Kidney (tissue), 14 donors: ENCODE results near the gene TSFM. TPM values are rescaled to one million over a fixed set of nuclear protein-coding genes. Genes with fewer than 3 reads are reported as not detected.
A peak's percentile ranks its signal among the peaks of the same experiment; 100 is the strongest.

Source experiments
- DNase-seq, 5 donors: peaks; one replicate each; pipeline ENCODE4 v3.0.0-alpha.2; 2013 to 2020
- FAIRE-seq: peaks from 2 replicates; lab custom pipeline; 2012; peaks lifted over from hg19 to GRCh38; lab: Jason Lieb, UNC
- H3K27ac ChIP-seq, 2 donors: one replicate each; pipeline ENCODE4 v1.7.0; 2013; ENCODE audit warnings: low read depth in 2 of 2, low read length in 2 of 2, inconsistent platforms in 1 of 2
- H3K27me3 ChIP-seq: one replicate; pipeline ENCODE4 v1.7.1; 2013; ENCODE audit warnings: low read length, inconsistent platforms; ENCODE audit not compliant: control insufficient read depth, insufficient read depth
- H3K36me3 ChIP-seq, 3 donors: one replicate each; pipeline versions ENCODE4 v1.7.0 to v1.7.1; 2013; ENCODE audit warnings: low read length in 3 of 3, control low read depth in 1 of 3, inconsistent platforms in 1 of 3; ENCODE audit not compliant: insufficient read depth in 3 of 3, control insufficient read depth in 2 of 3
- H3K4me1 ChIP-seq, 3 donors: one replicate each; pipeline versions ENCODE4 v1.7.0 to v1.7.1; 2013; ENCODE audit warnings: low read length in 3 of 3, inconsistent platforms in 1 of 3, low read depth in 1 of 3; ENCODE audit not compliant: control insufficient read depth in 2 of 3, insufficient read depth in 2 of 3
- H3K4me3 ChIP-seq, 3 donors: one replicate each; pipeline versions ENCODE4 v1.7.0 to v1.8.1; 2013; ENCODE audit warnings: low read length in 3 of 3, control low read depth in 1 of 3, inconsistent platforms in 1 of 3
- H3K9ac ChIP-seq, 3 donors: one replicate each; pipeline versions ENCODE4 v1.7.0 to v1.7.1; 2013; ENCODE audit warnings: low read length in 3 of 3, control low read depth in 1 of 3, inconsistent platforms in 1 of 3
- H3K9me3 ChIP-seq, 3 donors: one replicate each; pipeline versions ENCODE4 v1.7.0 to v1.7.1; 2013; ENCODE audit warnings: low read length in 3 of 3, control low read depth in 1 of 3, inconsistent platforms in 1 of 3; ENCODE audit not compliant: control insufficient read depth in 2 of 3, insufficient read depth in 1 of 3
- CTCF ChIP-seq: IDR thresholded peaks from 3 replicates; pipeline ENCODE4 v1.5.1; 2012; ENCODE audit warnings: mild to moderate bottlenecking, moderate library complexity, borderline replicate concordance; ENCODE audit not compliant: insufficient read depth; ENCODE audit errors: extremely low read depth
- intact Hi-C: fragments of 100-400 bp; cut with DNase I; formaldehyde crosslinking; loops from one replicate; pipeline ENCODE4 v1.11.1; 2022
- polyA plus RNA-seq: library from polyadenylated mRNA; stranded (reverse); fragments of 350-450 nt; fragmentation: Illumina TruSeq; extraction: RNeasy Lipid Tissue Mini Kit (QIAGEN cat#74804); gene quantifications from one replicate; pipeline ENCODE4 v1.2.3, GENCODE V29; 2014; ENCODE audit warnings: low read depth, low replicate concordance; ENCODE audit not compliant: insufficient read depth
- total RNA-seq: library from RNA; stranded (reverse); fragmentation: NEBNext Ultra II Directional; extraction: Animal tissue kit (Norgen Biotek cat#: 25700); gene quantifications from one replicate; pipeline ENCODE4 v1.2.1, GENCODE V29; 2021
- donor health status: control.
- donor health status: control.
- donor health status: control.
- donor health status: control.
- donor health status: control.
- donor health status: DM: yes; HTN: yes; CAD: no.
- donor health status: Normal renal cell carcinoma (clear cell type).

The TSFM gene
- total and polyA plus RNA-seq, 2 donors from 2014 or later, result 32.8 to 84.6 TPM

- FAIRE-seq (no peak), DNase-seq (peak; percentile 81 to 93 (median 90))
- no peaks in the 10 kb centered on the region for H3K27me3 ChIP-seq
- peaks cover 4 to 21% (median 6%) of the 10 kb centered on the region in 3 donors for H3K4me1 ChIP-seq
- H3K9me3 ChIP-seq, result no peaks in the 10 kb centered on the region
- peaks cover 2 to 8% (median 4%) of the 10 kb centered on the region in 3 donors for H3K36me3 ChIP-seq
- peak within 1 kb of the TSS in 2 of 3 donors; percentile 46 to 52 for H3K9ac ChIP-seq
- no peak for TF ChIP-seq CTCF
- intact Hi-C loops, result no loop called here
- peak within 1 kb of the TSS; percentile 73 to 87 (median 74) for H3K4me3 ChIP-seq
- H3K27ac ChIP-seq, result peak within 1 kb of the TSS in 1 of 2 donors; percentile 63
These were observed 28.0 kb upstream of the TSFM start, which contains the start of gene MARCHF9 for GRCh38 chr12:57754411-57755193. Gene MARCHF9, plus strand, starts transcription at chr12:57755103. Its CDS starts 426 bp downstream, at chr12:57755529.

DNA sequence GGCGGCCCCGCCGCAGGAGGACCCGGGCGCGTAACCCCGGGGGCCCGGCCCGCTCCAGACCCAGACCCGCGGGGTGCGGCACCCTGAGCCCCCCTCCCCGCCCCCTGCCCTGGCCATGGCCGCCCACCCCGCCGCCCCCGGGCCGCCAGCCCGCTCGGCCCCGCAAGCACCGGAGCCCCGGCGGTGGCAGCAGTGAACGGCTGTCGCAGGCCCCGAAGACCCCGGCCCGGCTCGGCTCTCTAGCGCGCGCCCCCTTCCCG, 27.5 kb upstream of the TSFM start:
- intact Hi-C loops, result no loop called here
- no peak for FAIRE-seq
- no peak for TF ChIP-seq CTCF

DNA sequence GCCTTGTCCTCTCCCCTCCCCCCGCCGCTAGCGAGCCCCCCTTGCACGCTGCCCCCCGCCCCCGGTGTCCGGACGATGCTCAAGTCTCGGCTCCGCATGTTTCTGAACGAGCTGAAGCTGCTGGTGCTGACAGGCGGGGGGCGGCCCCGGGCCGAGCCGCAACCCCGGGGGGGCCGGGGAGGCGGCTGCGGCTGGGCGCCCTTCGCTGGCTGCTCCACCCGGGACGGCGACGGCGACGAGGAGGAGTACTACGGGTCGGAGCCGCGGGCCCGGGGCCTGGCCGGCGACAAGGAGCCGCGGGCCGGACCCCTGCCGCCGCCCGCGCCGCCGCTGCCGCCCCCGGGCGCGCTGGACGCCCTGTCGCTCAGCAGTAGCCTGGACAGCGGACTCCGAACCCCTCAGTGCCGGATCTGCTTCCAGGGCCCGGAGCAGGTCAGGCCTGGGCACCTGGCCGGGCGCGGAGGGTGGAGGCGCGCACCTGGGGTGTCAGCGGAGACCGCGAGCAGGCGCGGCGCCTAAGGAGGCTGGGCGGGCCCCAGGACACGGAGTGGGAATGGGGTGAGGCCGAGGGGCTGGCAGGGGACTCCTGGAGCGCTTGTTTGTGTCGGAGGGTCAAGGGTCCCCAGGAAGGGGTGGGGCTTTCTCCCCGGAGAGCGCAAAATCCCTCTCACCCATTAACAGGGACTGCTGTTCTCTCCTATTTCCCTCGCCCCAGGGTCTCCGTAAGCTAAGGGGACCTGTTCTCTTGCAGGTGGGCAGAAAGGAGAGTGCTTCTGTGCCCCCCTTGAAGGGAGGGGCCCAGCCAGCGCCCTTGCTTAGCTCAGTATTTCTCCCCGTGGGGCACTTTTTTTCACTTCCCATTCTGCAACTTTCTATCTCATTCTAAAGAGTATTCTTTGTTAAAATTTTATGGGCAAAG, 26.9 kb upstream of the TSFM start:
- intact Hi-C loops, result no loop called here
- H3K9me3 ChIP-seq, result no peaks in the 10 kb centered on the region
- peak in 4 of 5 donors; percentile 54 to 84 (median 70) for DNase-seq
- peak overlapping the region; percentile 42 to 73 (median 61) for H3K4me3 ChIP-seq
- peaks cover 0 to 4% (median 4%) of the 10 kb centered on the region in 3 donors for H3K36me3 ChIP-seq
- no peaks in the 10 kb centered on the region for H3K27me3 ChIP-seq
- peaks cover 4 to 20% (median 6%) of the 10 kb centered on the region in 3 donors for H3K4me1 ChIP-seq
- TF ChIP-seq CTCF, result no peak
- no peak for FAIRE-seq
- peak overlapping the region in 1 of 2 donors; percentile 63 for H3K27ac ChIP-seq
- H3K9ac ChIP-seq, result peak overlapping the region in 2 of 3 donors; percentile 4 to 52

More for the DNA sequence above, 27.5 kb upstream of the TSFM start:
- Histone ChIP-seq H3K9me3 (no peaks in the 10 kb centered on the region), H3K4me1 (peaks cover 4 to 21% (median 6%) of the 10 kb centered on the region in 3 donors), H3K27me3 (no peaks in the 10 kb centered on the region), H3K9ac (no peak overlapping the region), H3K36me3 (peaks cover 2 to 8% (median 4%) of the 10 kb centered on the region in 3 donors), H3K4me3 (peak overlapping the region in 1 of 3 donors; percentile 73), H3K27ac (no peak overlapping the region)
- DNase-seq, result peak in 1 of 5 donors; percentile 81
